Endodermal cell (in vitro differentiated cells): ENCODE measurements around the gene CLCA1. TPM values are rescaled to one million over a fixed set of nuclear protein-coding genes. Genes with fewer than 3 reads are reported as not detected.

ENCODE experiments used
- DNase-seq: peaks from one replicate; pipeline ENCODE4 v3.0.0-alpha.2; 2017
- H3K27ac ChIP-seq: 2 replicates; pipeline ENCODE4 v1.5.1; 2013; ENCODE audit warnings: mild to moderate bottlenecking, low read depth, low read length, moderate library complexity
- H3K27me3 ChIP-seq: 2 replicates; pipeline ENCODE4 v1.6.1; 2013; ENCODE audit warnings: mild to moderate bottlenecking, low read length, moderate library complexity; ENCODE audit not compliant: insufficient read depth, control insufficient read depth, poor library complexity, severe bottlenecking
- H3K36me3 ChIP-seq: 2 replicates; pipeline ENCODE4 v1.7.0; 2013; ENCODE audit warnings: mild to moderate bottlenecking, low read length, moderate library complexity; ENCODE audit not compliant: control insufficient read depth, insufficient read depth
- H3K4me1 ChIP-seq: one replicate; pipeline ENCODE4 v1.7.0; 2013; ENCODE audit warnings: low read length; ENCODE audit not compliant: control insufficient read depth, insufficient read depth
- H3K4me3 ChIP-seq: 2 replicates; pipeline ENCODE4 v1.5.1; 2013; ENCODE audit warnings: mild to moderate bottlenecking, low read length, moderate library complexity
- H3K9ac ChIP-seq: 2 replicates; pipeline ENCODE4 v1.6.1; 2013; ENCODE audit warnings: mild to moderate bottlenecking, low read length, moderate library complexity; ENCODE audit not compliant: poor library complexity, severe bottlenecking; ENCODE audit errors: extremely low read depth
- H3K9me3 ChIP-seq: 2 replicates; pipeline ENCODE4 v1.6.1; 2013; ENCODE audit warnings: mild to moderate bottlenecking, low read length, moderate library complexity; ENCODE audit not compliant: control insufficient read depth
- H3K27ac Mint-ChIP-seq: 2 replicates; pipeline ENCODE4 v1.8.0; 2020; ENCODE audit warnings: mixed read lengths
- H3K27me3 Mint-ChIP-seq: 2 replicates; pipeline ENCODE4 v1.8.0; 2021; ENCODE audit warnings: mild to moderate bottlenecking, mixed read lengths; ENCODE audit not compliant: insufficient read depth
- H3K36me3 Mint-ChIP-seq: 2 replicates; pipeline ENCODE4 v1.8.0; 2020; ENCODE audit warnings: low read depth, mixed read lengths
- H3K4me1 Mint-ChIP-seq: 2 replicates; pipeline ENCODE4 v1.8.0; 2020; ENCODE audit warnings: mixed read lengths
- H3K4me3 Mint-ChIP-seq: 2 replicates; pipeline ENCODE4 v1.8.0; 2020; ENCODE audit warnings: mild to moderate bottlenecking, moderate library complexity, mixed read lengths
- H3K9me3 Mint-ChIP-seq: 2 replicates; pipeline ENCODE4 v1.8.0; 2020; ENCODE audit warnings: mild to moderate bottlenecking, mixed read lengths
- CTCF ChIP-seq: fragments of 200-600 bp; sonication (generic); conservative IDR thresholded peaks from 2 replicates; pipeline ENCODE4 v1.5.0; 2021; ENCODE audit warnings: antibody characterized with exemption, mild to moderate bottlenecking
- WGBS, 2 experiments: methylation state at CpG; one replicate each; pipeline versions ENCODE4 v1.1.5 to v1.1.7; 2013; ENCODE audit warnings: missing lambda C conversion rate in 2 of 2, mixed read lengths in 1 of 2; ENCODE audit not compliant: insufficient coverage in 1 of 2, insufficient read length in 1 of 2; 5-methylcytosine and 5-hydroxymethylcytosine counted together
- total RNA-seq, 2 donors: library from RNA; stranded (reverse); fragmentation: NEBNext Ultra II Directional in 1 of 2; extraction: Animal tissue kit (Norgen Biotek cat#: 25700) in 1 of 2; gene quantifications; 2 replicates in 1 of 2; 3 replicates in 1 of 2; pipeline ENCODE4 v1.2.1, GENCODE V29; 2021

CLCA1 gene
- total RNA-seq, 2 donors from 2014 or later = 0.24 to 0.60 TPM

GRCh38 chr1:86477682-86478081 lies 9.0 kb downstream of the CLCA1 start:
- no peak overlapping the region for H3K27ac Mint-ChIP-seq
- no peak overlapping the region for H3K27ac ChIP-seq
- H3K36me3 ChIP-seq = no peaks in the 10 kb centered on the region
- no peak for TF ChIP-seq CTCF
- WGBS, 2 experiments = 88 to 93% methylated on average over 4 of the region's 4 CpGs
- H3K4me3 ChIP-seq = no peak overlapping the region
- H3K4me1 Mint-ChIP-seq = peaks cover 11% of the 10 kb centered on the region
- no peak overlapping the region for H3K4me3 Mint-ChIP-seq
- no peaks in the 10 kb centered on the region for H3K9me3 ChIP-seq
- no peaks in the 10 kb centered on the region for H3K27me3 Mint-ChIP-seq
- no peaks in the 10 kb centered on the region for H3K27me3 ChIP-seq
- no peaks in the 10 kb centered on the region for H3K36me3 Mint-ChIP-seq
- H3K9me3 Mint-ChIP-seq = no peaks in the 10 kb centered on the region
- no peaks in the 10 kb centered on the region for H3K4me1 ChIP-seq
- H3K9ac ChIP-seq = no peak overlapping the region
- no peak for DNase-seq

- no peak overlapping the region for H3K4me3 Mint-ChIP-seq
- DNase-seq = no peak
- no peak for TF ChIP-seq CTCF
- WGBS, 2 experiments = 94 to 100% methylated on average over 1 to 3 of the region's 5 CpGs
- Histone ChIP-seq H3K9ac (no peak overlapping the region), H3K4me1 (no peaks in the 10 kb centered on the region), H3K27ac (no peak overlapping the region), H3K4me3 (no peak overlapping the region), H3K36me3 (no peaks in the 10 kb centered on the region), H3K27me3 (no peaks in the 10 kb centered on the region), H3K9me3 (no peaks in the 10 kb centered on the region)
- H3K4me1 Mint-ChIP-seq = peaks cover 11% of the 10 kb centered on the region
- H3K27me3 Mint-ChIP-seq = no peaks in the 10 kb centered on the region
- no peaks in the 10 kb centered on the region for H3K9me3 Mint-ChIP-seq
- no peak overlapping the region for H3K27ac Mint-ChIP-seq
- H3K36me3 Mint-ChIP-seq = no peaks in the 10 kb centered on the region
These were observed 9.9 kb downstream of the CLCA1 start for GRCh38 chr1:86478416-86479156.

- Mint-ChIP-seq H3K9me3 (no peaks in the 10 kb centered on the region), H3K4me3 (peak overlapping the region; percentile 0), H3K36me3 (no peaks in the 10 kb centered on the region), H3K27me3 (peaks cover under 1% of the 10 kb centered on the region), H3K27ac (no peak overlapping the region), H3K4me1 (peaks cover 11% of the 10 kb centered on the region)
- Histone ChIP-seq H3K27me3 (no peaks in the 10 kb centered on the region), H3K4me1 (no peaks in the 10 kb centered on the region), H3K9me3 (no peaks in the 10 kb centered on the region), H3K4me3 (no peak overlapping the region), H3K9ac (no peak overlapping the region), H3K36me3 (no peaks in the 10 kb centered on the region), H3K27ac (no peak overlapping the region)
- WGBS, 2 experiments = 82 to 94% methylated on average over 3 to 4 of the region's 4 CpGs
- TF ChIP-seq CTCF = no peak
- DNase-seq = no peak
These were observed 13.2 kb downstream of the CLCA1 start for GRCh38 chr1:86481966-86482365.
